ENCODE results near the gene CTSW. TPM values are rescaled to one million over a fixed set of nuclear protein-coding genes. Genes with fewer than 3 reads are reported as not detected.

Gene CTSW
- total RNA-seq, 1 donor from 2014 or later = not detected

DNA sequence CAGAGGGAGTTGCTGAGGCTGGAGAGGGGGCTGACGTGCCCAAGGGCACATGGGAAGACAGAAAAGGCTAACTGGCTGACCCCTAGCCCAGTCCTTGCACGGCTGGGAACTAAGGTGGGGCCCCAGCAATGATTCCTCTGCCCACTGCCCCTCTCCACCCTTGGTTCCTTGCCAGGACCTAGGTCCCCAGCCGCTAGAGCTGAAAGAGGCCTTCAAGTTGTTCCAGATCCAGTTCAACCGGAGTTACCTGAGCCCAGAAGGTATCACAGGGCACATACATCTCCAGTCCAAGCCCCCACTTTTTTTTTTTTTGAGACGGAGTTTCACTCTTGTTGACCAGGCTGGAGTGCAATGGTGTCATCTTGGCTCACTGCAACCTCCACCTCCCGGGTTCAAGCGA, 390 bp downstream of the CTSW start:
- Mint-ChIP-seq H3K9me3 (ENCODE audit: unreplicated experiment) (no peaks in the 10 kb centered on the region), H3K4me3 (ENCODE audit: unreplicated experiment) (no peak overlapping the region), H3K27me3 (ENCODE audit: unreplicated experiment) (peaks cover 12% of the 10 kb centered on the region), H3K4me1 (ENCODE audit: unreplicated experiment) (no peaks in the 10 kb centered on the region), H3K36me3 (ENCODE audit: low read depth, unreplicated experiment) (peaks cover 7% of the 10 kb centered on the region), H3K27ac (ENCODE audit: unreplicated experiment) (no peak overlapping the region)
- TF ChIP-seq, protein P1, sequence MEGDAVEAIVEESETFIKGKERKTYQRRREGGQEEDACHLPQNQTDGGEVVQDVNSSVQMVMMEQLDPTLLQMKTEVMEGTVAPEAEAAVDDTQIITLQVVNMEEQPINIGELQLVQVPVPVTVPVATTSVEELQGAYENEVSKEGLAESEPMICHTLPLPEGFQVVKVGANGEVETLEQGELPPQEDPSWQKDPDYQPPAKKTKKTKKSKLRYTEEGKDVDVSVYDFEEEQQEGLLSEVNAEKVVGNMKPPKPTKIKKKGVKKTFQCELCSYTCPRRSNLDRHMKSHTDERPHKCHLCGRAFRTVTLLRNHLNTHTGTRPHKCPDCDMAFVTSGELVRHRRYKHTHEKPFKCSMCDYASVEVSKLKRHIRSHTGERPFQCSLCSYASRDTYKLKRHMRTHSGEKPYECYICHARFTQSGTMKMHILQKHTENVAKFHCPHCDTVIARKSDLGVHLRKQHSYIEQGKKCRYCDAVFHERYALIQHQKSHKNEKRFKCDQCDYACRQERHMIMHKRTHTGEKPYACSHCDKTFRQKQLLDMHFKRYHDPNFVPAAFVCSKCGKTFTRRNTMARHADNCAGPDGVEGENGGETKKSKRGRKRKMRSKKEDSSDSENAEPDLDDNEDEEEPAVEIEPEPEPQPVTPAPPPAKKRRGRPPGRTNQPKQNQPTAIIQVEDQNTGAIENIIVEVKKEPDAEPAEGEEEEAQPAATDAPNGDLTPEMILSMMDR (IDR thresholded peaks at IDR 0.05; ENCODE audit: unreplicated experiment) = no peak
- DNase-seq (ENCODE audit: low spot score) = no peak

DNA sequence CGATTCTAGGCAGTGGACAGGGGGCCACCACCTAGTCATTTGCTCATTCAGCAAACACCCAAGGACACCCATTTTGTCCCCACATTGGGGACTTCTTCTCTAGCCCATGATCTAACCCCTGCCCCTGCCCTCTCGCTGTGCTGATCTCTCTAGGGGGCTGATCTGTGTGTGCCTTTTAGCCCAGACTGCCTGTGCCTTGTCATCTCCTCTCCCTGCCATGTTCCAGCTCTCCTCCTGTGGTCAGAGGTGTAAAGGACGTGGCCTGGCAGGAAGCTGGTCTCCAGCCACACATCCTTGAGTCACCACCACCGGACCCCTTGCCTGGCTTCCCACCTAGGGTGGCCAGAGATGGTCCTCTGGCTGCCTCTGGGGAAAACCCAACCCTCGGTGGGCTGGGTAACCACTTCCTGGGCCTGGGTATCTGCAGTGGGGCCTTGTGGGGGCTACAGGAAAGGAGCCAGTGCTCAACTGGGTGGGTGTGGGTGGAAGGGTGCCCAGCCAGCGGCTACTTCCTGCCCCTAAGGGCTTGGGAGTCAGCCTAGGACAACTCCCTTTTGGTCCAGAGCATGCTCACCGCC, 1.3 kb downstream of the CTSW start:
- Mint-ChIP-seq H3K9me3 (ENCODE audit: unreplicated experiment) (no peaks in the 10 kb centered on the region), H3K4me3 (ENCODE audit: unreplicated experiment) (no peak overlapping the region), H3K27ac (ENCODE audit: unreplicated experiment) (no peak overlapping the region), H3K27me3 (ENCODE audit: unreplicated experiment) (peaks cover 12% of the 10 kb centered on the region), H3K36me3 (ENCODE audit: low read depth, unreplicated experiment) (peaks cover 9% of the 10 kb centered on the region), H3K4me1 (ENCODE audit: unreplicated experiment) (no peaks in the 10 kb centered on the region)
- DNase-seq (ENCODE audit: low spot score) = no peak
- TF ChIP-seq, protein P1 (IDR thresholded peaks at IDR 0.05; ENCODE audit: unreplicated experiment) = no peak

DNA sequence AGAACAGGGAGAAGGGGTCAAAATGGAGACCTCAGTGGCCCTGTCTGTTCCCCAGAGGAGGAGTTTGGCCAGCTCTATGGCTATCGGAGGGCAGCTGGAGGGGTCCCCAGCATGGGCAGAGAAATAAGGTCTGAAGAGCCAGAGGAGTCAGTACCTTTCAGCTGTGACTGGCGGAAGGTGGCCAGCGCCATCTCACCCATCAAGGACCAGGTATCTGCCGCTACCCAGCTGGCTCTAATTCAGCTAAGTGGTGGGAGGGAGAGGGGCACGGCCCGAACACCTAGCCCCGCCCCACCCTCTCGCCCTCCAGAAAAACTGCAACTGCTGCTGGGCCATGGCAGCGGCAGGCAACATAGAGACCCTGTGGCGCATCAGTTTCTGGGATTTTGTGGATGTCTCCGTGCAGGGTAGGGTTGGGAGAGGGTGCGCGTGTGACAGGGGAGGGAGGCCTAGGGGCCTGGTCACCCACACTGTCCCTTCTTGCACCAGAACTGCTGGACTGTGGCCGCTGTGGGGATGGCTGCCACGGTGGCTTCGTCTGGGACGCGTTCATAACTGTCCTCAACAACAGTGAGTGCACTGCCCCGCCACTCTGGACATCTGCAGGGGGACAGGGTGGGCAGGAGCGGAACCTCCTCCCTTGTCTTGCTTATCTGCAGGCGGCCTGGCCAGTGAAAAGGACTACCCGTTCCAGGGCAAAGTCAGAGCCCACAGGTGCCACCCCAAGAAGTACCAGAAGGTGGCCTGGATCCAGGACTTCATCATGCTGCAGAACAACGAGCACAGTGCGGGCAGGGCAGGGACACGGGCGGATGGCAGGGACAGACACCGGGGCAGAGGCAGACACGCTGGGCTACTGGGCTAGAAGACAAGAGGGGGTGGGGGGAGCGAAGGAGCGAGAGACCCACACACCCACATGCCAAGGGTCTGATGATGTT, 2.8 kb downstream of the CTSW start:
- TF ChIP-seq, protein P1 (IDR thresholded peaks at IDR 0.05; ENCODE audit: unreplicated experiment) = no peak
- no peak for DNase-seq (ENCODE audit: low spot score)
- Mint-ChIP-seq H3K4me1 (ENCODE audit: unreplicated experiment) (peaks cover 8% of the 10 kb centered on the region), H3K36me3 (ENCODE audit: low read depth, unreplicated experiment) (peaks cover 16% of the 10 kb centered on the region), H3K27ac (ENCODE audit: unreplicated experiment) (peak overlapping the region; percentile 61), H3K4me3 (ENCODE audit: unreplicated experiment) (no peak overlapping the region), H3K9me3 (ENCODE audit: unreplicated experiment) (no peaks in the 10 kb centered on the region), H3K27me3 (ENCODE audit: unreplicated experiment) (peaks cover 11% of the 10 kb centered on the region)

DNA sequence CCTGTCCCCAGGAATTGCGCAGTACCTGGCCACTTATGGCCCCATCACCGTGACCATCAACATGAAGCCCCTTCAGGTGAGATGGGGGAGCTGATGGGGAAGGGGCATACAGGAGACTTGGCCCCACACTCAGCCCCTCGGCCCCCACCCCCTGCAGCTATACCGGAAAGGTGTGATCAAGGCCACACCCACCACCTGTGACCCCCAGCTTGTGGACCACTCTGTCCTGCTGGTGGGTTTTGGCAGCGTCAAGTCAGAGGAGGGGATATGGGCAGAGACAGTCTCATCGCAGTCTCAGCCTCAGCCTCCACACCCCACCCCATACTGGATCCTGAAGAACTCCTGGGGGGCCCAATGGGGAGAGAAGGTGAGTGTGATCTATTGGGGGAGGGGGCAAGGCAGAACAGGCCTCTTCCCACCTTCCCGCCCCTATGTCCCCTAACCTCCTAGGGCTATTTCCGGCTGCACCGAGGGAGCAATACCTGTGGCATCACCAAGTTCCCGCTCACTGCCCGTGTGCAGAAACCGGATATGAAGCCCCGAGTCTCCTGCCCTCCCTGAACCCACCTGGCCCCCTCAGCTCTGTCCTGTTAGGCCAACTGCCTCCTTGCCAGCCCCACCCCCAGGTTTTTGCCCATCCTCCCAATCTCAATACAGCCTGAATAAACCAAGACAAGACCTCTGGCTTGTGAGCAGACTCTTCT, 3.6 kb downstream of the CTSW start:
- peaks cover 8% of the 10 kb centered on the region for H3K27me3 Mint-ChIP-seq (ENCODE audit: unreplicated experiment)
- TF ChIP-seq, protein P1 (IDR thresholded peaks at IDR 0.05; ENCODE audit: unreplicated experiment) = no peak
- H3K4me3 Mint-ChIP-seq (ENCODE audit: unreplicated experiment) = no peak overlapping the region
- H3K27ac Mint-ChIP-seq (ENCODE audit: unreplicated experiment) = peak overlapping the region; percentile 13
- no peaks in the 10 kb centered on the region for H3K9me3 Mint-ChIP-seq (ENCODE audit: unreplicated experiment)
- peaks cover 10% of the 10 kb centered on the region for H3K4me1 Mint-ChIP-seq (ENCODE audit: unreplicated experiment)
- DNase-seq (ENCODE audit: low spot score) = no peak
- H3K36me3 Mint-ChIP-seq (ENCODE audit: low read depth, unreplicated experiment) = peaks cover 16% of the 10 kb centered on the region
